Activated naive CD8-positive, alpha-beta T cell treated with anti-CD3 and anti-CD28 coated beads, Interleukin-2, amount 10 ng/mL, durations not matched to agents 7 days and 5 days (primary cell): ENCODE results near the gene EMC9. TPM values are rescaled to one million over a fixed set of nuclear protein-coding genes. Genes with fewer than 3 reads are reported as not detected.

Source experiments
- ATAC-seq: fragments of 150-1000 bp; cut with Tn5 transposase; one replicate; pipeline ENCODE4 v1.10.0; 2021; ENCODE audit warnings: low read depth, moderate library complexity
- POLR2A ChIA-PET: fragments of 350-600 bp; sonication (Branson Sonifier 250); formaldehyde crosslinking; loops from one replicate; lab custom pipeline; 2021; ENCODE audit warnings: antibody characterized with exemption; lab: Charles Lee
- DNase-seq: peaks from one replicate; pipeline ENCODE4 v3.0.0; 2021
- H3K27ac Mint-ChIP-seq: one replicate; pipeline ENCODE4 v1.8.0; 2022; ENCODE audit warnings: mild to moderate bottlenecking, mixed read lengths
- H3K27me3 Mint-ChIP-seq: one replicate; pipeline ENCODE4 v1.8.0; 2022; ENCODE audit warnings: mild to moderate bottlenecking, moderate library complexity, mixed read lengths
- H3K36me3 Mint-ChIP-seq: one replicate; pipeline ENCODE4 v1.8.0; 2021; ENCODE audit warnings: mild to moderate bottlenecking, mixed read lengths
- H3K4me1 Mint-ChIP-seq: one replicate; pipeline ENCODE4 v1.8.0; 2021; ENCODE audit warnings: mixed read lengths
- H3K4me3 Mint-ChIP-seq: one replicate; pipeline ENCODE4 v1.8.0; 2022; ENCODE audit warnings: mild to moderate bottlenecking, moderate library complexity, mixed read lengths
- H3K9me3 Mint-ChIP-seq: one replicate; pipeline ENCODE4 v1.8.0; 2021; ENCODE audit warnings: mixed read lengths
- total RNA-seq, 2 experiments: library from RNA; stranded (reverse); gene quantifications; one replicate each; pipeline ENCODE4 v1.2.3, GENCODE V29; 2021

Gene EMC9
- total RNA-seq, 2 experiments from 2014 or later, result 41.6 to 43.9 TPM

DNA sequence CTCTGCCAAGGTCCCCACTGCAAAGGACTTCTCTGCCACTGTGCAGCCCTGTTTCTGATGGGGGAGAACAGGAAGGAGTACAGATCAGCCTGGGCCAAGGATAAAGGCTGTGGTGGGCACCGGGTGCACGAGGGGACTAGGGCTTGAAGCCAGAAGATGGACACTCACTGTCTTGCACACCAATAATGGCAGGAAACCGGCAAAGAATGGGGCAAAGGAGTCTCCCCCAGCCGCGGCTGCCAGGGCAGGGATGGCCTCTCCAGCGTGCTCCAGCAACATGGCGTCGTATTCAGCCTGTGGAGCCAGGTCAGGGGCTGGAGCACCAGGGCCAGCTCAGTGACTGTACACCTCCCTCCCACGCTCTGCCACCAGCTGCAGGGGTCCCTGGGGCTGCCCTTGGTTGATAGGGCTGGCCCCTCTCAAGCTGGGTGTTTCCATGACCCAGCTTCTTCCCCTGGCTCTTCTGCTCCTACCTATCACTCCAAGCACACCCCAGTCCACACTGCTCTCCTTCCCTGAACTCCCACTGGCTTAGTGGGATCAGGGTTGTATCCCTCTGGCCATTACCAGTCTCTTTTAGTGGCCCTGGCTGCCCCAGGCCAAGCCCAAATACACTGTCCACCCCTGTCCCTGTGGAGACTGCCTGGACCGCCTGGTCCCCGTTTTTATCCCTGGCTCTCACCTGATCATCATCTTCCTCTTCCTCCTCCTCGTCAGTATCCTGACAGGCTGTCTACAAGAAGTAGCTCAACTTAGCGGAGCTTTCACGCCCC, 40.9 kb upstream of the EMC9 start:
- Mint-ChIP-seq H3K4me1 (peaks cover 4% of the 10 kb centered on the region), H3K36me3 (peaks cover 12% of the 10 kb centered on the region), H3K27me3 (no peaks in the 10 kb centered on the region), H3K27ac (peak overlapping the region; percentile 54), H3K9me3 (no peaks in the 10 kb centered on the region), H3K4me3 (no peak overlapping the region)
- POLR2A ChIA-PET, result interaction anchor here (0.9 to 4.0 kb wide), 4 partner anchors 9 to 64 kb away, joined by 3 to 29 read pairs (median 6); partner anchors contain the start of gene REC8
- ATAC-seq (no peak), DNase-seq (no peak)

DNA sequence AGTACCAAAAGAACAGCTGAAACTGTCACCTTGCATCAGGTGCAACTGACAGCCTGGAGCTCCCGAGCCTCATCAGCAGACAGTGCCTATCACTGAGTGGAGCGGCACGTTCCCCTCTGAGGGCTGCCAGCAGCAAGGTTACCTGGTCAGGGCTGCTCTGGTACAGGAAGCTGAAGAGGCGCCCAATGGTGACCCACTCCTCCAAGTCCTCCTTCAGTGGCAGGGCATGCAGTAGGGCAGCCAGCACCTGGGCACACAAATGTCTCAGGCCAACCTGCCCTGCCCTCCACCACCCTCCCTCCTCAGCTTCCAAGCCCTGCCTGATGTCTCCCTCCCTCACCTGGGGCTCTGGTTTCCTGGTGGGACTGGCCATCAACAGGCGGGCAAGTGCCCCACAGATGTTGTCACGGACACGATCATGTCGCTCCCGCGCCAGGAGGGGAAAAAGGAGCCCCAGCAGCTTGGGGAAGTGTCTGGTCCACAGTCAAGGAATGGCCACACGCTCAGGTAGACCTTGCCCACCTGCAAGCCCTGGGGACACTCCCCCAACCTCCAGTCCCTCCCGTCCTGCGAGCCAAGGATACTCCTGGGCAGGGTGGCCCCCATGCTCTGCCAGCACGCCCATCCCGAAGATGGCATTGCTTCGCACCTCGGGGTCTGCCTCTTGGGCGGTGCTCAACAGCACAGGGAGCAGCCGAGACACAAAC, 40.1 kb upstream of the EMC9 start:
- DNase-seq (no peak), ATAC-seq (no peak)
- Mint-ChIP-seq H3K27ac (no peak overlapping the region), H3K36me3 (peaks cover 14% of the 10 kb centered on the region), H3K27me3 (no peaks in the 10 kb centered on the region), H3K4me1 (no peaks in the 10 kb centered on the region), H3K9me3 (no peaks in the 10 kb centered on the region), H3K4me3 (no peak overlapping the region)
- POLR2A ChIA-PET, result interaction anchor here (0.9 to 4.0 kb wide), 8 partner anchors 9 to 65 kb away, joined by 3 to 29 read pairs (median 5); partner anchors contain the start of genes IRF9, PSME1, REC8 and TM9SF1

DNA sequence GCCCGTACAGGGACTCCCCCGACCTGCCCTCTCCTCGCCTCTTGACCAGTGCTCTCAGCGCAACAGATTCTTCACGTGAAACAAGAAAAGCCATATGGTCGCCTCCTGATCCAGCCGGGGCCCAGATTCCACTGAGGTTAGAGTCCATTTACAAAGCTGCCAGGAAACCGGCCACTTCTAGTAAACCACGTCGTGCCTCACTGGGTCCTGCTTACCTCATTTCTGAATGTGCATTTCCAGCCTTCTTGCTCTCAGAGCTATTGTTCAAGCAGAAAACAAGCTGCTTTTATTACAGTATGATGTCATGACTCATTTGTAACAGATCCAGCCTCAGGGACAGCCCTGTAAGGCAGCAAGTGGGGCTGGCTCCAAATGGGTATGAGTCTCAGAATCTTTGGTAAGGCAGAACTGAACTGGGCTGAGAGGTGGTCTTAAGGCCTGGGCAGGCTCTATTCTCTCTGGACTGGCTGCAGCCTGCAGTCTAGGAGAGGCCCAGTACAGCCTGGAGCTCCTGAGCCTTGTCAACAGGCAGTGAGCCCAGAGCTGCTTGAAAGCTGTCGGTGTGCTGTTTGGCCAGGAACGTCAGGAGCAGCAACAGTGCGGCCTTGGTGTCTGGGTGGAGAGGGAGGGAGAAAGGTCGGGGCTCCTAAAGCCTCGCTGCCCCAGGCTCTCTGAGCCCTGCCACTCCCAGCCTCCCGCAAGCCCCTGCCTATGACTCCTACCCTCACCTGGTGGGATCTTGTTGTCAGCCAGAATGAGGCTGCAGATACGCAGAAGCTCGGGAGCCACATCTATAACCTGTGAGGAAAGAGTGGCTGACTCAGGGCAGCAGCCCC, 38.8 kb upstream of the EMC9 start:
- H3K9me3 Mint-ChIP-seq, result no peaks in the 10 kb centered on the region
- no peaks in the 10 kb centered on the region for H3K27me3 Mint-ChIP-seq
- no peak for DNase-seq
- H3K4me3 Mint-ChIP-seq, result no peak overlapping the region
- no peak for ATAC-seq
- peaks cover under 1% of the 10 kb centered on the region for H3K4me1 Mint-ChIP-seq
- peak overlapping the region; percentile 25 for H3K27ac Mint-ChIP-seq
- peaks cover 12% of the 10 kb centered on the region for H3K36me3 Mint-ChIP-seq
- POLR2A ChIA-PET, result interaction anchor here (1.0 to 4.0 kb wide), 10 partner anchors 7 to 67 kb away, joined by 3 to 29 read pairs (median 6); partner anchors contain the start of genes IPO4, IRF9, PSME2 and REC8

DNA sequence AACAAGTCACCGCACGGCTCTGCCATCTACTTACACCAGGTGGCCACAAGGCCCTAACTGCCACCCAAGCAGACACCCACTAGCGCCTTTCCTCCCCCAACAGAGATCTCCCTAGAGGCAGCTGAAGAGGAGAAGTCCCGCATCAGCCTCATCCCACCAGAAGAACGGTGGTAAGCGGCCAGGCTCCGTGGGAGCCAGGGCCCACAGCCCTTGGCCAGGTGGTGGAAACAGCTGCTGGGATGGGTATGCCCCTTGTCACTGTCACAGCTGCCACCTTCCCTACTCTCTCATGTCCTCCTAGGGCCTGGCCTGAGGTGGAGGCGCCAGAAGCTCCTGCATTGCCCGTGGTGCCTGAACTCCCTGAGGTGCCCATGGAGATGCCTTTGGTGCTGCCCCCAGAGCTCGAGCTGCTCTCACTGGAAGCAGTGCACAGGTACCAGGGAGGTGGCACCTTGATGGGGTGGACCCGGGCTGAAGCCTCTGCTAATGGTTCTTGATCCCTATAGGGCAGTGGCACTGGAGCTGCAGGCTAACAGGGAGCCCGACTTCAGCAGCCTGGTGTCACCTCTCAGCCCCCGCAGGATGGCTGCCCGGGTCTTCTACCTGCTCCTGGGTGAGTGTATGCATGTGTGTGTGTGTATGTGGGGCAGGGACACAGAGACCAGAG, 38.0 kb upstream of the EMC9 start:
- POLR2A ChIA-PET, result interaction anchor here (0.7 to 4.0 kb wide), 8 partner anchors 9 to 546 kb away, joined by 3 to 29 read pairs (median 8); partner anchors contain the start of genes IPO4, IRF9, PSME2 and REC8
- ATAC-seq (no peak), DNase-seq (no peak)
- Mint-ChIP-seq H3K27ac (peak overlapping the region; percentile 48), H3K4me1 (peaks cover 2% of the 10 kb centered on the region), H3K36me3 (peaks cover 15% of the 10 kb centered on the region), H3K9me3 (no peaks in the 10 kb centered on the region), H3K4me3 (no peak overlapping the region), H3K27me3 (no peaks in the 10 kb centered on the region)

- Mint-ChIP-seq H3K27ac (no peak overlapping the region), H3K4me3 (no peak overlapping the region), H3K27me3 (no peaks in the 10 kb centered on the region), H3K9me3 (no peaks in the 10 kb centered on the region), H3K36me3 (peaks cover 15% of the 10 kb centered on the region), H3K4me1 (peaks cover 2% of the 10 kb centered on the region)
- ATAC-seq (no peak), DNase-seq (no peak)
- POLR2A ChIA-PET, result interaction anchor here (0.7 to 4.0 kb wide), 8 partner anchors 8 to 545 kb away, joined by 3 to 29 read pairs (median 10); partner anchors contain the start of genes IPO4, IRF9, PSME2 and REC8
Observed at GRCh38 chr14:24178399-24179178, 37.2 kb upstream of the EMC9 start.

GRCh38 chr14:24177891-24178290, 36.5 kb upstream of the EMC9 start:
- H3K27me3 Mint-ChIP-seq, result no peaks in the 10 kb centered on the region
- H3K4me3 Mint-ChIP-seq, result no peak overlapping the region
- H3K9me3 Mint-ChIP-seq, result no peaks in the 10 kb centered on the region
- POLR2A ChIA-PET, result interaction anchor here (3.2 kb wide), 1 partner anchor 10 kb away, joined by 14 read pairs; the partner anchor contains the start of gene IPO4
- no peak for DNase-seq
- no peak overlapping the region for H3K27ac Mint-ChIP-seq
- peaks cover 2% of the 10 kb centered on the region for H3K4me1 Mint-ChIP-seq
- no peak for ATAC-seq
- peaks cover 18% of the 10 kb centered on the region for H3K36me3 Mint-ChIP-seq

DNA sequence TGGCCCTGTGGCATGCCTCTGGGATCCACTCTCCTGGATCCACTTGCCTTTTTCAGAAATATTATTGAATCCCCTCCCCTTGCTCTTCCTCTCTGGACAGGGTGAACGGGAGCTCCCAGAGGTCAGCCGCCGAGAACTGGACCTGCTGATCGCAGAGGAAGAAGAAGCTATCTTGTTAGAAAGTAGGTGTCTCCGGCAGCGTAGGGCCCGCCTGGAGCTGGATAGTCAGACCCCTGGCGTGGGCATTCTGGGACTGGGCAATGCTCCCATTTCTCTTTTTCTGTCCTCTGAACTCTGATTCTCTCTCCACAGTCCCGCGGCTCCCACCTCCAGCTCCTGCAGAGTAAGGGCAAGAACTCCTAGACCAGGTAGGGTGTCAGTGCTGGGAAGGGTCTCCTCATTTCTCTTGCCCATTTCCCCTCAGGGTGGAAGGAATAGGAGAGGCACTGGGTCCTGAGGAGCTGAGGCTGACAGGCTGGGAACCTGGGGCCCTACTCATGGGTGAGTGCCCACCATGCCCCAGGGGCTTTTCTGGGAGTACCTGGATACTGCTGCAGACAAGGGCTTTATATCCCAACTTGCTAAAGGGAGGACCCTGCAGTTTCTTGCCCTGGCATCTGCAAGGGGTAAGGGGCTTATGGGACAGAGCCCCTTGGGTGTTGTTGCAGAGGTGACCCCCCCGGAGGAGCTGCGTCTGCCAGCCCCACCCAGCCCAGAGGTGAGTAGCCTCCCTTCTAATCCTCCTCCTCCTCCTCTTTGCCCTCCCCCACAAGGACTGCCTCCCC, 35.8 kb upstream of the EMC9 start:
- Mint-ChIP-seq H3K27ac (no peak overlapping the region), H3K4me3 (no peak overlapping the region), H3K4me1 (peaks cover 2% of the 10 kb centered on the region), H3K9me3 (no peaks in the 10 kb centered on the region), H3K27me3 (no peaks in the 10 kb centered on the region), H3K36me3 (peaks cover 18% of the 10 kb centered on the region)
- no peak for DNase-seq
- POLR2A ChIA-PET, result interaction anchor here (0.7 to 3.2 kb wide), 2 partner anchors 11 to 17 kb away, joined by 4 to 14 read pairs; partner anchors contain the start of gene IPO4
- no peak for ATAC-seq

DNA sequence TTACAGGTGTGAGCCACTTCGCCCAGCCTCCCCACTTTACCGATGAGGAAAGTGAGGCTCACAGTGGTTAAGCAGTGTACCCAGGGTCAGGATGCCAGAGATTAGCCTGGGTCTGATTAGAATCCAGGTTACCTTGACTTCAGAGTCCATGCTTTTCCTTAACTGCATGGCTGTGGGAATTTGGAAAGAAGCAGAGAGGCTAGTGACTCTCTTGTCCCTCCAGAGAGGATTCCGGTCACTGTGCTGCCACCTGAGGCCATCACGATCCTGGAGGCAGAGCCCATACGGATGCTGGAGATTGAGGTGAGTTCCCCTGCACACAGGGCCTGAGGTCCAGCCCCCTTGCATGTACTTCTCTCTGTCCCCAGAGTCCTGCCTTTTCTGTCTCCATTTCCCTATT, 35.2 kb upstream of the EMC9 start:
- H3K27me3 Mint-ChIP-seq, result no peaks in the 10 kb centered on the region
- H3K4me1 Mint-ChIP-seq, result peaks cover 3% of the 10 kb centered on the region
- no peak overlapping the region for H3K4me3 Mint-ChIP-seq
- no peaks in the 10 kb centered on the region for H3K9me3 Mint-ChIP-seq
- POLR2A ChIA-PET, result interaction anchor here (1.0 to 3.2 kb wide), 2 partner anchors 12 to 29 kb away, joined by 7 to 14 read pairs; partner anchors contain the start of genes IPO4 and RNF31
- peaks cover 18% of the 10 kb centered on the region for H3K36me3 Mint-ChIP-seq
- no peak overlapping the region for H3K27ac Mint-ChIP-seq
- ATAC-seq (no peak), DNase-seq (no peak)

GRCh38 chr14:24172871-24173281, 31.5 kb upstream of the EMC9 start:
- Mint-ChIP-seq H3K9me3 (no peaks in the 10 kb centered on the region), H3K27me3 (no peaks in the 10 kb centered on the region), H3K36me3 (peaks cover 26% of the 10 kb centered on the region), H3K4me1 (peaks cover 15% of the 10 kb centered on the region), H3K27ac (peak overlapping the region; percentile 33), H3K4me3 (peak overlapping the region; percentile 93)
- DNase-seq (no peak), ATAC-seq (no peak)
- POLR2A ChIA-PET, result interaction anchor here (1.0 to 4.7 kb wide), 4 partner anchors 8 to 15 kb away, joined by 3 to 82 read pairs (median 7); partner anchors contain the start of genes IPO4 and IRF9

- Mint-ChIP-seq H3K27ac (peak overlapping the region; percentile 60), H3K9me3 (no peaks in the 10 kb centered on the region), H3K4me1 (peaks cover 16% of the 10 kb centered on the region), H3K4me3 (peak overlapping the region; percentile 93), H3K27me3 (no peaks in the 10 kb centered on the region), H3K36me3 (peaks cover 30% of the 10 kb centered on the region)
- no peak for DNase-seq
- POLR2A ChIA-PET, result interaction anchor here (1.0 to 4.7 kb wide), 8 partner anchors 8 to 41 kb away, joined by 3 to 82 read pairs (median 10); partner anchors contain the start of genes CHMP4A, IPO4, IRF9 and RNF31
- ATAC-seq, result no peak
Observed at GRCh38 chr14:24172261-24172860, 31.0 kb upstream of the EMC9 start.
